ENCODE results near the gene TUBGCP2.

Gene TUBGCP2

DNA sequence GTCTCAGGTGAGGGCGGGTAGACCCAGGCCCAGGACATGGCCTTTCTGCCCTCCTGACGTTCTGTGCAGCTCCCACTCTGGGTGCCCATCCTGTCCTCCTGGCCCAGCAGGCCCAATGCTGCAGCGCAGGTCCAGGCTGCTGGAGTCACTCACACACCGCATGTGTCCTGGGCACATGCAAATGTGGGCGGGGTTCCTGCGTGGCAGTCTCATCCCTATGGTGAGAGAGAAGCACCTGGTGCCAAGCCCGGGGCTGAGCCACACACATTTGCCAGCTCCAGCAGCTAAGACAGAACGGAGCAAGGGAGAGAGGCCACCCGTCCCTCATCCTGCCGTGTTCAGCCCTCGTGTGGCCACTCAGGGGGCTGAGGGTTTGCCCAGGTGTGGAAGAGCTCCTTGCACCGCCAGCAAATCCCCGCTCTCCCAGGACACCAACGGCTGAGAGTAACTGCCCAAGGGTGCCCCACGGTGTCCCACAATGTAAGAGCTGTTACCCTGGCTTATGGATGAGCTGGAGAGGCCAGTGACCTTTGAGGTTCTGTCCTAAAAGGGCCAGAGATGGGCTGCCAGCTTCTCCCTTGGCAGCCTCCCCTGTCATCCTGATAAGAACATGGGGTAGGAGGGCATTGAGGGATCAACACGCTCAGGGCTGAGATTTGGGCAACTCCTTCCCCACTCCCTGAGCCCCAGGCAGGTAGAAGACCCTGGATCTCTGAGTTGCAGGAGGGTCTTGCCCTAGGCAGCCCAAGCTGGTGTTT, 44.7 kb upstream of the TUBGCP2 start:
- TF ChIP-seq, protein P1, sequence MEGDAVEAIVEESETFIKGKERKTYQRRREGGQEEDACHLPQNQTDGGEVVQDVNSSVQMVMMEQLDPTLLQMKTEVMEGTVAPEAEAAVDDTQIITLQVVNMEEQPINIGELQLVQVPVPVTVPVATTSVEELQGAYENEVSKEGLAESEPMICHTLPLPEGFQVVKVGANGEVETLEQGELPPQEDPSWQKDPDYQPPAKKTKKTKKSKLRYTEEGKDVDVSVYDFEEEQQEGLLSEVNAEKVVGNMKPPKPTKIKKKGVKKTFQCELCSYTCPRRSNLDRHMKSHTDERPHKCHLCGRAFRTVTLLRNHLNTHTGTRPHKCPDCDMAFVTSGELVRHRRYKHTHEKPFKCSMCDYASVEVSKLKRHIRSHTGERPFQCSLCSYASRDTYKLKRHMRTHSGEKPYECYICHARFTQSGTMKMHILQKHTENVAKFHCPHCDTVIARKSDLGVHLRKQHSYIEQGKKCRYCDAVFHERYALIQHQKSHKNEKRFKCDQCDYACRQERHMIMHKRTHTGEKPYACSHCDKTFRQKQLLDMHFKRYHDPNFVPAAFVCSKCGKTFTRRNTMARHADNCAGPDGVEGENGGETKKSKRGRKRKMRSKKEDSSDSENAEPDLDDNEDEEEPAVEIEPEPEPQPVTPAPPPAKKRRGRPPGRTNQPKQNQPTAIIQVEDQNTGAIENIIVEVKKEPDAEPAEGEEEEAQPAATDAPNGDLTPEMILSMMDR (IDR thresholded peaks at IDR 0.05; ENCODE audit: poor library complexity, severe bottlenecking) = no peak
- peaks cover 8% of the 10 kb centered on the region; the same call in 1 of the 2 replicates for H3K36me3 ChIP-seq (ENCODE audit: low read depth)
- H3K4me1 ChIP-seq (ENCODE audit: insufficient read depth, poor library complexity, severe bottlenecking) = no peaks in the 10 kb centered on the region
- no peak overlapping the region for H3K27ac ChIP-seq (ENCODE audit: poor library complexity, severe bottlenecking)
- DNase-seq (ENCODE audit: low spot score) (no peak), ATAC-seq (ENCODE audit: low read depth) (no peak)
- H3K27me3 ChIP-seq (ENCODE audit: insufficient read depth, poor library complexity, severe bottlenecking) = no peaks in the 10 kb centered on the region
- no peaks in the 10 kb centered on the region for H3K9me3 ChIP-seq (ENCODE audit: severe bottlenecking)
- no peak overlapping the region for H3K4me3 ChIP-seq (ENCODE audit: severe bottlenecking)

GRCh38 chr10:133351408-133352318, 43.0 kb upstream of the TUBGCP2 start:
- no peak overlapping the region for H3K27ac ChIP-seq (ENCODE audit: poor library complexity, severe bottlenecking)
- no peaks in the 10 kb centered on the region for H3K4me1 ChIP-seq (ENCODE audit: insufficient read depth, poor library complexity, severe bottlenecking)
- H3K36me3 ChIP-seq (ENCODE audit: low read depth) = peaks cover 8% of the 10 kb centered on the region; the same call in 1 of the 2 replicates
- H3K27me3 ChIP-seq (ENCODE audit: insufficient read depth, poor library complexity, severe bottlenecking) = no peaks in the 10 kb centered on the region
- DNase-seq (ENCODE audit: low spot score) = no peak
- H3K4me3 ChIP-seq (ENCODE audit: severe bottlenecking) = no peak overlapping the region
- TF ChIP-seq, protein P1 (IDR thresholded peaks at IDR 0.05; ENCODE audit: poor library complexity, severe bottlenecking) = no peak
- H3K9me3 ChIP-seq (ENCODE audit: severe bottlenecking) = no peaks in the 10 kb centered on the region
- ATAC-seq (ENCODE audit: low read depth) = no peak; the same call in 2 of the 3 replicates

- Histone ChIP-seq H3K4me1 (ENCODE audit: insufficient read depth, poor library complexity, severe bottlenecking) (no peaks in the 10 kb centered on the region), H3K4me3 (ENCODE audit: severe bottlenecking) (no peak overlapping the region)
These were observed 42.3 kb upstream of the TUBGCP2 start for GRCh38 chr10:133350950-133351329.

GRCh38 chr10:133350283-133350949, 41.7 kb upstream of the TUBGCP2 start:
- Histone ChIP-seq H3K4me1 (ENCODE audit: insufficient read depth, poor library complexity, severe bottlenecking) (no peaks in the 10 kb centered on the region), H3K4me3 (ENCODE audit: severe bottlenecking) (no peak overlapping the region), H3K36me3 (ENCODE audit: low read depth) (0 out of 2 replicates have a peak, but pooled peaks cover 2% of the 10 kb centered on the region), H3K9me3 (ENCODE audit: severe bottlenecking) (no peaks in the 10 kb centered on the region), H3K27me3 (ENCODE audit: insufficient read depth, poor library complexity, severe bottlenecking) (no peaks in the 10 kb centered on the region), H3K27ac (ENCODE audit: poor library complexity, severe bottlenecking) (no peak overlapping the region)
- TF ChIP-seq, protein P1 (IDR thresholded peaks at IDR 0.05; ENCODE audit: poor library complexity, severe bottlenecking) = no peak
- ATAC-seq (ENCODE audit: low read depth) = peak; percentile 11; the same call in 2 of the 3 replicates
- DNase-seq (ENCODE audit: low spot score) = no peak

More at GRCh38 chr10:133350950-133351329, 42.3 kb upstream of the TUBGCP2 start:
- no peaks in the 10 kb centered on the region for H3K27me3 ChIP-seq (ENCODE audit: insufficient read depth, poor library complexity, severe bottlenecking)
- DNase-seq (ENCODE audit: low spot score) (no peak), ATAC-seq (ENCODE audit: low read depth) (peak; percentile 16; the same call in 2 of the 3 replicates)
- peaks cover 4% of the 10 kb centered on the region; the same call in 1 of the 2 replicates for H3K36me3 ChIP-seq (ENCODE audit: low read depth)
- no peaks in the 10 kb centered on the region for H3K9me3 ChIP-seq (ENCODE audit: severe bottlenecking)
- TF ChIP-seq, protein P1 (IDR thresholded peaks at IDR 0.05; ENCODE audit: poor library complexity, severe bottlenecking) = no peak
- no peak overlapping the region for H3K27ac ChIP-seq (ENCODE audit: poor library complexity, severe bottlenecking)
